Gastroesophageal sphincter (tissue), 3 donors: Measurements from ENCODE around the gene TOMM40.

Source experiments
- POLR2A ChIP-seq, 2 donors: fragments of 450-650 bp; IDR thresholded peaks; one replicate each; pipeline ENCODE4 v1.6.1; 2017; ENCODE audit warnings: antibody characterized with exemption in 2 of 2, mild to moderate bottlenecking in 2 of 2, moderate library complexity in 1 of 2
- TF ChIP-seq, protein P1 (sequence below), 4 experiments: fragments of 200-600 bp in 2 of 4; fragments of 450-650 bp in 2 of 4; sonication (generic) in 1 of 4; IDR thresholded peaks; one replicate each; pipeline ENCODE4 v1.5.1; 2017 to 2019; ENCODE audit warnings: antibody characterized with exemption in 4 of 4, mild to moderate bottlenecking in 2 of 4, moderate library complexity in 2 of 4

DNA sequence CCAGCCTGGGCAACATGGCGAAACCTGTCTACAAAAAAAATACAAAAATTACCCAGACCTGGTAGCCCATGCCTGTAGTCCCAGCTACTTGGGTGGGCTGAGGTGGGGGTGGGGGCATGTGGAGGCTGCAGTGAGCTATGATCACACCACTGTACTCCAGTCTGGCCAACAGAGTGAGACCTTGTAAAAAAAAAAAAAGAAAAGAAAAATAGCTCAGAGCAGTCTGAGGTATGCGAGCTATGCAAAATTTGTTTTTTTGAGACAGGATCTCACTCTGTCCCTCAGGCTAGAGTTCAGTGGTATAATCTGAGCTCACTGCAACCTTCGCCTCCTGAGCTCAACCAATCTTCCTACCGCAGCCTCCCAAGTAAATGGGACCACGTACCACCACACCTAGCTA is 7.1 kb upstream of the TOMM40 start:
- TF ChIP-seq, protein P1, sequence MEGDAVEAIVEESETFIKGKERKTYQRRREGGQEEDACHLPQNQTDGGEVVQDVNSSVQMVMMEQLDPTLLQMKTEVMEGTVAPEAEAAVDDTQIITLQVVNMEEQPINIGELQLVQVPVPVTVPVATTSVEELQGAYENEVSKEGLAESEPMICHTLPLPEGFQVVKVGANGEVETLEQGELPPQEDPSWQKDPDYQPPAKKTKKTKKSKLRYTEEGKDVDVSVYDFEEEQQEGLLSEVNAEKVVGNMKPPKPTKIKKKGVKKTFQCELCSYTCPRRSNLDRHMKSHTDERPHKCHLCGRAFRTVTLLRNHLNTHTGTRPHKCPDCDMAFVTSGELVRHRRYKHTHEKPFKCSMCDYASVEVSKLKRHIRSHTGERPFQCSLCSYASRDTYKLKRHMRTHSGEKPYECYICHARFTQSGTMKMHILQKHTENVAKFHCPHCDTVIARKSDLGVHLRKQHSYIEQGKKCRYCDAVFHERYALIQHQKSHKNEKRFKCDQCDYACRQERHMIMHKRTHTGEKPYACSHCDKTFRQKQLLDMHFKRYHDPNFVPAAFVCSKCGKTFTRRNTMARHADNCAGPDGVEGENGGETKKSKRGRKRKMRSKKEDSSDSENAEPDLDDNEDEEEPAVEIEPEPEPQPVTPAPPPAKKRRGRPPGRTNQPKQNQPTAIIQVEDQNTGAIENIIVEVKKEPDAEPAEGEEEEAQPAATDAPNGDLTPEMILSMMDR (IDR thresholded peaks at IDR 0.05), result no peak
- TF ChIP-seq POLR2A (IDR thresholded peaks at IDR 0.05), result no peak
